SJCRH30 (cell line): Measurements from ENCODE around the gene OPN1SW. TPM values are rescaled to one million over a fixed set of nuclear protein-coding genes. Genes with fewer than 3 reads are reported as not detected.
A peak's percentile ranks its signal among the peaks of the same experiment; 100 is the strongest.

Source experiments
- DNase-seq, 2 experiments: peaks; one replicate each; pipeline ENCODE4 v3.0.0-alpha.2; 2015 to 2020
- H3K27ac ChIP-seq: fragments of 250-450 bp; sonication (Bioruptor Pico); 2 replicates; pipeline ENCODE4 v1.5.1; 2020; ENCODE audit warnings: mild to moderate bottlenecking, moderate library complexity
- H3K27me3 ChIP-seq: fragments of 250-450 bp; sonication (Bioruptor Pico); 2 replicates; pipeline ENCODE4 v1.5.1; 2020; ENCODE audit warnings: mild to moderate bottlenecking, moderate library complexity
- H3K36me3 ChIP-seq: fragments of 250-450 bp; sonication (Bioruptor Pico); 2 replicates; pipeline ENCODE4 v1.5.1; 2020; ENCODE audit warnings: mild to moderate bottlenecking, moderate library complexity
- H3K4me1 ChIP-seq: fragments of 250-450 bp; sonication (Bioruptor Pico); 2 replicates; pipeline ENCODE4 v1.5.1; 2020; ENCODE audit warnings: mild to moderate bottlenecking, moderate library complexity
- H3K4me3 ChIP-seq: fragments of 250-450 bp; sonication (Bioruptor Pico); 2 replicates; pipeline ENCODE4 v1.5.1; 2020; ENCODE audit warnings: mild to moderate bottlenecking, moderate library complexity
- H3K9me3 ChIP-seq: fragments of 250-450 bp; sonication (Bioruptor Pico); replicated peaks from 2 replicates; pipeline ENCODE4 v1.5.1; 2020; ENCODE audit warnings: mild to moderate bottlenecking, moderate library complexity
- total RNA-seq: library from RNA; depleted of rRNA; stranded (reverse); fragments of >200 nt; shearing (Covaris generic); gene quantifications from 2 replicates; pipeline ENCODE4 v1.2.3, GENCODE V29; 2014

OPN1SW gene
- total RNA-seq, 1 experiment from 2014 or later: not detected

- peak within 1 kb of the TSS; percentile 72 for H3K4me3 ChIP-seq
- H3K36me3 ChIP-seq: peaks cover 8% of the 10 kb centered on the region
- H3K27me3 ChIP-seq: no peaks in the 10 kb centered on the region
- peak; percentile 98 for DNase-seq
- no peaks in the 10 kb centered on the region for H3K9me3 ChIP-seq
- H3K4me1 ChIP-seq: peaks cover 18% of the 10 kb centered on the region
- H3K27ac ChIP-seq: peak within 1 kb of the TSS; percentile 74
Observed at GRCh38 chr7:128739048-128739962, 36.3 kb downstream of the OPN1SW start, which contains the start of gene CALU. CALU (plus strand) TSS chr7:128739359; CDS start chr7:128748584, 9,225 bp downstream.

- H3K4me1 ChIP-seq: peaks cover 18% of the 10 kb centered on the region
- H3K27me3 ChIP-seq: no peaks in the 10 kb centered on the region
- H3K9me3 ChIP-seq: no peaks in the 10 kb centered on the region
- no peak for DNase-seq
- H3K4me3 ChIP-seq: peak overlapping the region; percentile 72
- peaks cover 3% of the 10 kb centered on the region for H3K36me3 ChIP-seq
- peak overlapping the region; percentile 74 for H3K27ac ChIP-seq
Observed at GRCh38 chr7:128738570-128739047, 37.0 kb downstream of the OPN1SW start.

- H3K4me3 ChIP-seq: peak overlapping the region; percentile 72
- peaks cover 18% of the 10 kb centered on the region for H3K4me1 ChIP-seq
- H3K27me3 ChIP-seq: 0 out of 2 replicates have a peak, but pooled peaks cover under 1% of the 10 kb centered on the region
- H3K9me3 ChIP-seq: no peaks in the 10 kb centered on the region
- H3K27ac ChIP-seq: no peak overlapping the region; the same call in 1 of the 2 replicates
- H3K36me3 ChIP-seq: no peaks in the 10 kb centered on the region; the same call in 1 of the 2 replicates
- peak in 1 of 2 experiments; percentile 28 for DNase-seq
Observed at GRCh38 chr7:128737867-128738385, 37.7 kb downstream of the OPN1SW start.

GRCh38 chr7:128737441-128737840, 38.2 kb downstream of the OPN1SW start:
- H3K9me3 ChIP-seq: no peaks in the 10 kb centered on the region
- no peak for DNase-seq
- no peak overlapping the region for H3K4me3 ChIP-seq
- H3K4me1 ChIP-seq: peaks cover 18% of the 10 kb centered on the region
- H3K36me3 ChIP-seq: no peaks in the 10 kb centered on the region; the same call in 1 of the 2 replicates
- peaks cover 5% of the 10 kb centered on the region; the same call in 1 of the 2 replicates for H3K27me3 ChIP-seq
- no peak overlapping the region for H3K27ac ChIP-seq

- Histone ChIP-seq H3K9me3 (no peaks in the 10 kb centered on the region), H3K27me3 (peaks cover 10% of the 10 kb centered on the region; the same call in 1 of the 2 replicates), H3K27ac (no peak overlapping the region), H3K4me1 (peaks cover 8% of the 10 kb centered on the region), H3K36me3 (no peaks in the 10 kb centered on the region), H3K4me3 (no peak overlapping the region)
- DNase-seq: no peak
Observed at GRCh38 chr7:128735436-128735835, 40.2 kb downstream of the OPN1SW start.

- Histone ChIP-seq H3K27me3 (peaks cover 10% of the 10 kb centered on the region; the same call in 1 of the 2 replicates), H3K4me3 (no peak overlapping the region), H3K27ac (no peak overlapping the region), H3K4me1 (peaks cover 8% of the 10 kb centered on the region), H3K9me3 (no peaks in the 10 kb centered on the region), H3K36me3 (no peaks in the 10 kb centered on the region)
- DNase-seq: no peak
Observed at GRCh38 chr7:128734890-128735289, 40.7 kb downstream of the OPN1SW start.

GRCh38 chr7:128733278-128733645, 42.3 kb downstream of the OPN1SW start:
- no peak for DNase-seq
- Histone ChIP-seq H3K4me3 (no peak overlapping the region), H3K4me1 (peaks cover 11% of the 10 kb centered on the region), H3K27ac (no peak overlapping the region), H3K36me3 (no peaks in the 10 kb centered on the region), H3K27me3 (peaks cover 10% of the 10 kb centered on the region; the same call in 1 of the 2 replicates), H3K9me3 (no peaks in the 10 kb centered on the region)

DNA sequence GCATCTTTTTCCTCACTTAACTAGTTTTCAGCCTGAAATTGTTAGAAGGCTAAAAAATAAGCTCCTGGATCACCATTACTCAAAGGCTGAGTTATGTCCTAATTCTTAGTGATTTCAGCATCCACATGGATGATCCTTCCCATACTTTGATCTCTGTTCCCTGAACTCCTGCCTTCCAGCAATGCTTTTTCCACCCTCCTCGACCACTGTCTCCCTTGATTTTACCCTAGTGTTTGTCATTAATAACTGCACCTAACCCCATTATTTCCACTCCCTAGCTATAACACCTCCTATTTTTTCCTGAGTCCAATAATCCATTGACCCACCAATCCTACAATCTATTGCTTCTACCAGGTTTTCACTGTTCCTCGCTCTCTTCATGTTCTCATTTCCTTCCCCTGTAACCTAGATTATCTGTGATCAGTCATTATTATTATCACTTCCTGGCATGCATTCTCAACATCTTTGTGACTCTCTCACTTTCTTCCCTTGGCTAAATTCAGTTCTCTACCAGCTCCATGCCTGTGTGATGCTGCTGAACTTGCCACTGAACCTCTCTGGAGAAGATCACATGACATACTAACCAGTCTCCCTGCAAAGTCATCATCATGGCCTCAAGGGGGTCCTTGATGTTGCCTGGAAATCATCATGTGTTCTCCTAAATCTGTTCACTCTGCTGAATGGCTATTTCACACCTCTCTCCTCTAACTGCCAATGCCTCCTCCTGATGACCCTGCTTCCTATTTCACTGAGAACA, 42.9 kb downstream of the OPN1SW start:
- DNase-seq: no peak
- Histone ChIP-seq H3K4me1 (peaks cover 10% of the 10 kb centered on the region), H3K36me3 (no peaks in the 10 kb centered on the region), H3K4me3 (no peak overlapping the region), H3K9me3 (no peaks in the 10 kb centered on the region), H3K27ac (no peak overlapping the region), H3K27me3 (peaks cover 10% of the 10 kb centered on the region; the same call in 1 of the 2 replicates)

DNA sequence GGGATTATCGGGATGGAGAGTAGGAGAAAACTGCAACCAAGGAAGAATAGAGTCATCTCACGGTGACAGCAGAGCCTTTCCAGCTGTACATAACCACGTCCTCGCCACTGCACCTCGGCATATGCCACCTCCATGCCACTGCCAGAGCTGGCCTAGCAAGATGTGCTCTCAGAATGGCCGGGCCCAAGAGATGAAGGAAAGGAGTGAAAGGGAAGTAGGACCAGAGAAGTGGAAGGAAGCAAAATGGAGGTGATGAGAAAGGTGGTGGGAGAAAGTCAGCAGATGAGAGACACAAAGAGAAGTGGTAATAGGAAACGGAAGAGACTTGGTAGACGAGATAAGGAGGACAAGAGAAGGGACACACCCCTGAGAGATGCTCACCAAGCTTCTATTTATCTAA, 44.4 kb downstream of the OPN1SW start:
- Histone ChIP-seq H3K27me3 (peaks cover 10% of the 10 kb centered on the region; the same call in 1 of the 2 replicates), H3K4me3 (no peak overlapping the region), H3K27ac (no peak overlapping the region), H3K36me3 (no peaks in the 10 kb centered on the region), H3K4me1 (peaks cover 10% of the 10 kb centered on the region), H3K9me3 (no peaks in the 10 kb centered on the region)
- no peak for DNase-seq

DNA sequence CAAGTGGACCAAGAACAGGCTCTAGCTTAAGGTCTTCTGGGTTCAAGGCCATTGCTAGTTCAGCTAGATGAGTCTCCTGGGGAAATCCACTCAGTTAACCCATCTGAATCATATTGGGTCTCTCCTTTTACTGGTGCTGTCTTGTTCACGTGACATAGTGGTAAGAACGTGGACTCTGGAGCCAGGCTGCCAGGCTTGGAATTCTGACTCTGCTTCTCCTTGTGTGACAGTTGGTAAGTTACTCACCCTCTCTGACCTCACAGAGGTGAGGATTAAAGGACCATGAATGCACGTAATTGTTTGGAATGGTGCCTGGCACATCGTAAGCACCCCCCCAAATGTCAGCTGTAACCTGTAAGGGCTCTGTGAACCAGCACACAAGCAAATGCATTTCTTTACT, 46.1 kb downstream of the OPN1SW start:
- Histone ChIP-seq H3K27ac (no peak overlapping the region), H3K4me3 (no peak overlapping the region), H3K27me3 (peaks cover 10% of the 10 kb centered on the region; the same call in 1 of the 2 replicates), H3K4me1 (peaks cover 10% of the 10 kb centered on the region), H3K36me3 (no peaks in the 10 kb centered on the region), H3K9me3 (no peaks in the 10 kb centered on the region)
- no peak for DNase-seq

- Histone ChIP-seq H3K4me3 (peak overlapping the region; percentile 31), H3K9me3 (no peaks in the 10 kb centered on the region), H3K36me3 (no peaks in the 10 kb centered on the region), H3K27me3 (peaks cover 10% of the 10 kb centered on the region; the same call in 1 of the 2 replicates), H3K27ac (no peak overlapping the region), H3K4me1 (peaks cover 10% of the 10 kb centered on the region)
- DNase-seq: peak; percentile 38 to 54
Observed at GRCh38 chr7:128728598-128728997, 47.0 kb downstream of the OPN1SW start.

DNA sequence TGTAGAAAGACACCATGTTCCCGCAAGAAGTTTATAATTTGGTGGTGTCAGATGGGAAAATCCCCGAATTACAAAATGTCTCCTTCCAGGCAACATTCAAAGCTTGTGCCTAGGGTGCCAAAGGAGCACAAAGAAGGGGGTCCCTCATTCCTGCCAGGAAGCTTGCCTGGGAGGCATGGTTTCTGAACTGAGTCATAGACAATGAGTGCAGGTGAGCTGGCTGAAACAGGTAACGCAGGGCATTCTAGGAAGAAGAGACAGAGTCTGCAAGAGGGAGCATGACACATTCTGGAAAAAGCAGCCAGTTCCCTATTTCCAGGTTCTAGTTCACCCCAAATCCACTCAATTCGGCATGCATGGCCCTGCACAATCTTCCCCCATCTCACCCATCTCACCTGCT, 48.4 kb downstream of the OPN1SW start:
- Histone ChIP-seq H3K4me3 (no peak overlapping the region), H3K9me3 (no peaks in the 10 kb centered on the region), H3K27ac (no peak overlapping the region), H3K27me3 (peaks cover 3% of the 10 kb centered on the region; the same call in 1 of the 2 replicates), H3K4me1 (peaks cover 10% of the 10 kb centered on the region), H3K36me3 (no peaks in the 10 kb centered on the region)
- DNase-seq: no peak

DNA sequence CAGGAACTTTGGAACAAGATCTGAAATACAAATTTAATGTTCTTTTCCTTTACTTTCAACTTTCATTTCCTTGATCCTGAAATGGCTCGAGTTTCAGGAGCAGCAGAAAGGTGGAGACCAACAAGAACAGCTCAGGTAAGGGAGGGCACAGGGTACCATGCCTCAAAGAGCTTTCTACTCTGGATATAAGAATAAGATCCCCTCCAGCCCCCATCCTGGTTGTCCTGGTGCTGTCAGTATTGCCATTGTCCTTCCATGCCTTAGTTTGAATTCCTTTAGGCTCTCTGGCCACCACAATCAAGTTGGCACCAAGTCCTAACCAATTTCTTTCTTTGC, 48.9 kb downstream of the OPN1SW start:
- Histone ChIP-seq H3K27ac (no peak overlapping the region), H3K4me1 (peaks cover 10% of the 10 kb centered on the region), H3K36me3 (no peaks in the 10 kb centered on the region), H3K9me3 (no peaks in the 10 kb centered on the region), H3K4me3 (no peak overlapping the region), H3K27me3 (0 out of 2 replicates have a peak, but pooled peaks cover 3% of the 10 kb centered on the region)
- DNase-seq: no peak

DNA sequence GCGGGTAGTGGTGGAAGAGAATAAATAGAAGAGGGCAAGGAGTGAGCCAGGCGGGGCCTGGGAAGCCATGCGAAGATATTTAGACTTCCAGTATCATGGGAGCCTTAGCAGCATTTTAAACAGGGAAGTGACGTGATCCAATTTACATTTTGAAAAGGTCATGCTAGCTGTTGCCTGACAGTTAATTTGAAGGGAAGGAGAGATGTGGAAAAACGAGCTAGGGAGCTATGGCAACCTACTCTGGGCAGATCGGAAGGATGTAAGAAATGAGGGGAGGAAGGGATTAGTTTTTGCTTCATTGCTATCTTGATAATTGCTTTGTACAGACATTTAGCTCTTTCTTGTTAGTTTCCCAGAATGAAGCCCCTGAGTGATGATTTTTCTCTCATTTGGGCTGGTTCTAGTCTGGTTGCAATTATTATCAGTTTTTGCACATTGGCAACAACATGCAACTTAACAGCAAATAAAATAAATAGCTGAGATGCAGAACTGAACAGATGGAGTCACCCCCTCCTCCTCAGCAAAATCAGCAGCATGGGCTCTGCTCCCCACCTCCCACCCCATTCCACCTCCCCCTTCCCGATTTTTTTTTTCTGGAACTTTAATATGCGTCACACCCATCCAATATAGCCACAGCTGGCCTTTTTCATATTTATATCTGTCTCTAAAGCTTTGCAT, 49.4 kb downstream of the OPN1SW start:
- Histone ChIP-seq H3K9me3 (no peaks in the 10 kb centered on the region), H3K27me3 (no peaks in the 10 kb centered on the region), H3K27ac (no peak overlapping the region), H3K4me1 (peaks cover 10% of the 10 kb centered on the region), H3K36me3 (no peaks in the 10 kb centered on the region), H3K4me3 (no peak overlapping the region)
- DNase-seq: no peak
